Gastrocnemius medialis (tissue), 4 donors: ENCODE data around the gene TRIM14. TPM values are rescaled to one million over a fixed set of nuclear protein-coding genes. Genes with fewer than 3 reads are reported as not detected.

Experiments
- ATAC-seq, 2 donors: fragments of 150-250 bp; one replicate each; pipeline ENCODE4 v1.9.1; 2016
- DNase-seq, 2 donors: peaks; one replicate each; pipeline ENCODE4 v3.0.0-alpha.2; 2019
- H3K27ac ChIP-seq, 4 donors: fragments of 200-600 bp; sonication (generic); 1 replicate in 1 of 4; 2 replicates in 3 of 4; pipeline ENCODE4 v1.5.1; 2016 to 2018; ENCODE audit warnings: mild to moderate bottlenecking in 2 of 4, moderate library complexity in 1 of 4
- H3K27me3 ChIP-seq, 3 donors: fragments of 200-600 bp; sonication (generic) in 2 of 3; 1 replicate in 1 of 3; 2 replicates in 2 of 3; pipeline versions ENCODE4 v1.5.1 to v1.6.0; 2016 to 2019; ENCODE audit warnings: mild to moderate bottlenecking in 1 of 3, moderate library complexity in 1 of 3
- H3K36me3 ChIP-seq, 2 donors: fragments of 200-600 bp; sonication (generic) in 1 of 2; one replicate each; pipeline ENCODE4 v1.5.1; 2017 to 2018
- H3K4me1 ChIP-seq, 2 donors: fragments of 200-600 bp; sonication (generic) in 1 of 2; one replicate each; pipeline ENCODE4 v1.5.1; 2016 to 2017; ENCODE audit warnings: mild to moderate bottlenecking in 2 of 2
- H3K4me3 ChIP-seq, 4 donors: fragments of 200-600 bp; sonication (generic) in 3 of 4; 1 replicate in 1 of 4; 2 replicates in 3 of 4; pipeline ENCODE4 v1.5.1; 2016 to 2019; ENCODE audit warnings: mild to moderate bottlenecking in 2 of 4
- H3K9me3 ChIP-seq, 3 donors: fragments of 200-600 bp; sonication (generic) in 2 of 3; 1 replicate in 1 of 3; 2 replicates in 2 of 3; pipeline ENCODE4 v1.5.1; 2016 to 2019
- POLR2A ChIP-seq, 2 donors: fragments of 450-650 bp; IDR thresholded peaks; one replicate each; pipeline ENCODE4 v1.6.1; 2017; ENCODE audit warnings: antibody characterized with exemption in 2 of 2, mild to moderate bottlenecking in 2 of 2, moderate library complexity in 2 of 2
- in situ Hi-C, 4 donors: fragments of 200-750 bp; cut with MboI; loops; one replicate each; pipeline versions ENCODE4 v1.15.0 to v1.8.0; 2017; ENCODE audit warnings: low sequenced_read_pairs in 4 of 4
- intact Hi-C: fragments of 100-400 bp; cut with DNase I; formaldehyde crosslinking; loops from one replicate; pipeline ENCODE4 v1.15.1; 2023; ENCODE audit warnings: low total_unique reads
- total RNA-seq, 4 donors: library from RNA; depleted of rRNA; stranded (reverse); fragments of >200 nt; gene quantifications; one replicate each; pipeline versions ENCODE4 v1.1.0 to v1.2.3, GENCODE V29; 2016
- TF ChIP-seq, protein P1 (sequence below), 5 experiments: fragments of 450-650 bp in 3 of 5; fragments of 200-600 bp in 2 of 5; sonication (generic) in 2 of 5; IDR thresholded peaks in 4 of 5; conservative IDR thresholded peaks in 1 of 5; 1 replicate in 4 of 5; 2 replicates in 1 of 5; pipeline ENCODE4 v1.5.1; 2016 to 2019; ENCODE audit warnings: antibody characterized with exemption in 5 of 5, mild to moderate bottlenecking in 3 of 5, moderate library complexity in 3 of 5

The TRIM14 gene
- total RNA-seq, 4 donors from 2014 or later: 1.1 to 3.2 (median 1.3) TPM

DNA sequence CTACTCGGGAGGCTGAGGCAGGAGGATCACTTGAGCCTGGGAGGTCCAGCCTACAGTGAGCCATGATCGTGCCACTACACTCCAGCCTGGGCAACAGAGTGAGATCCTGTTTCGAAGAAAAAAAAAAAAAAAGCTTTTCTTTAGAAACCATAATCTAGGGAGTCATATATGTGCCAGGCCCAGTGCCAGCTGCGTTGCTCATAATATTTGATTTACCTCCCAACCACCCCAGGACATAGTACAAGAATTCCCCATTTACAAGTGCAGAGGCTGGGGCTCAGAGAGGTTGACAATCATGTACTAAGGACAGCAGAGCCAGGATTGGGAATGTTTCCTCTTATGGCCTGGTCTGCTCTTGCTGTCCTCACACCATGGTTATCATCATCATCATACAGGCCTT is 25.1 kb upstream of the TRIM14 start:
- Histone ChIP-seq H3K9me3 (no peaks in the 10 kb centered on the region), H3K4me3 (no peak overlapping the region), H3K27ac (no peak overlapping the region), H3K36me3 (no peaks in the 10 kb centered on the region), H3K27me3 (no peaks in the 10 kb centered on the region), H3K4me1 (no peaks in the 10 kb centered on the region)
- TF ChIP-seq, protein P1, sequence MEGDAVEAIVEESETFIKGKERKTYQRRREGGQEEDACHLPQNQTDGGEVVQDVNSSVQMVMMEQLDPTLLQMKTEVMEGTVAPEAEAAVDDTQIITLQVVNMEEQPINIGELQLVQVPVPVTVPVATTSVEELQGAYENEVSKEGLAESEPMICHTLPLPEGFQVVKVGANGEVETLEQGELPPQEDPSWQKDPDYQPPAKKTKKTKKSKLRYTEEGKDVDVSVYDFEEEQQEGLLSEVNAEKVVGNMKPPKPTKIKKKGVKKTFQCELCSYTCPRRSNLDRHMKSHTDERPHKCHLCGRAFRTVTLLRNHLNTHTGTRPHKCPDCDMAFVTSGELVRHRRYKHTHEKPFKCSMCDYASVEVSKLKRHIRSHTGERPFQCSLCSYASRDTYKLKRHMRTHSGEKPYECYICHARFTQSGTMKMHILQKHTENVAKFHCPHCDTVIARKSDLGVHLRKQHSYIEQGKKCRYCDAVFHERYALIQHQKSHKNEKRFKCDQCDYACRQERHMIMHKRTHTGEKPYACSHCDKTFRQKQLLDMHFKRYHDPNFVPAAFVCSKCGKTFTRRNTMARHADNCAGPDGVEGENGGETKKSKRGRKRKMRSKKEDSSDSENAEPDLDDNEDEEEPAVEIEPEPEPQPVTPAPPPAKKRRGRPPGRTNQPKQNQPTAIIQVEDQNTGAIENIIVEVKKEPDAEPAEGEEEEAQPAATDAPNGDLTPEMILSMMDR (IDR thresholded peaks at IDR 0.05 in 4 of 5, conservative IDR thresholded peaks at IDR 0.05 in 1 of 5): no peak
- no peak for TF ChIP-seq POLR2A (IDR thresholded peaks at IDR 0.05)
- DNase-seq (no peak), ATAC-seq (no peak)
- intact Hi-C loops: no loop called here
- in situ Hi-C loops: no loop called here

DNA sequence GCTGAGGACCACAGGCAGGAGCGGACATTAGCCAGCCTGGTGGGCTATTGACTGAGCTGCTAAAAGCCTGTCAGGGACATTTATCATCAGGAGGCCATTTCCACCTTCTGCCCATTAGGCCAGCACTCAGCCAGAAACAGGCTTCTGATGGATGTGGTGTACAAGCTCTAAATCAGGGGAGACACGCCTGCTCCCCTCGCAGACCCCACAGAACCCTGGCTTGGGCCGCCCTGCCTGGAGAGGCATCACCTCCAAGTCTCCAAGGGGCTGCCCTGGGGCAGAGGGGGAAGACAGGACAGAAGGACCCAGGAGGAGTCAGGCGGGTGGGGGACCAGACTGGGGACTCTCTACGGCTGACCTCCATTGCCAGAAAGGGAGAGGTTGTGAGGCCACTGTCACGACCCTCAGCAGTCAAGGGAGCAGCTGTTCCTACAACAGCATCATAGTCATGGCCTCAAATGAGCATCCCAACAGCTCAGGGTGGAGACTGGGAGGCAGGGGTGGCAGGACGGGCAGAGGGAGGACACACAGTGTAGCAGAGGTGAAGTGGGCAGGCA is 24.0 kb upstream of the TRIM14 start:
- H3K36me3 ChIP-seq: no peaks in the 10 kb centered on the region
- no peaks in the 10 kb centered on the region for H3K9me3 ChIP-seq
- intact Hi-C loops (no loop called here), in situ Hi-C loops (no loop called here)
- H3K27ac ChIP-seq: no peak overlapping the region
- no peak for TF ChIP-seq POLR2A (IDR thresholded peaks at IDR 0.05)
- TF ChIP-seq, protein P1 (IDR thresholded peaks at IDR 0.05 in 4 of 5, conservative IDR thresholded peaks at IDR 0.05 in 1 of 5): no peak
- no peak overlapping the region for H3K4me3 ChIP-seq
- no peaks in the 10 kb centered on the region for H3K27me3 ChIP-seq
- ATAC-seq: no peak
- H3K4me1 ChIP-seq: no peaks in the 10 kb centered on the region
- no peak for DNase-seq

DNA sequence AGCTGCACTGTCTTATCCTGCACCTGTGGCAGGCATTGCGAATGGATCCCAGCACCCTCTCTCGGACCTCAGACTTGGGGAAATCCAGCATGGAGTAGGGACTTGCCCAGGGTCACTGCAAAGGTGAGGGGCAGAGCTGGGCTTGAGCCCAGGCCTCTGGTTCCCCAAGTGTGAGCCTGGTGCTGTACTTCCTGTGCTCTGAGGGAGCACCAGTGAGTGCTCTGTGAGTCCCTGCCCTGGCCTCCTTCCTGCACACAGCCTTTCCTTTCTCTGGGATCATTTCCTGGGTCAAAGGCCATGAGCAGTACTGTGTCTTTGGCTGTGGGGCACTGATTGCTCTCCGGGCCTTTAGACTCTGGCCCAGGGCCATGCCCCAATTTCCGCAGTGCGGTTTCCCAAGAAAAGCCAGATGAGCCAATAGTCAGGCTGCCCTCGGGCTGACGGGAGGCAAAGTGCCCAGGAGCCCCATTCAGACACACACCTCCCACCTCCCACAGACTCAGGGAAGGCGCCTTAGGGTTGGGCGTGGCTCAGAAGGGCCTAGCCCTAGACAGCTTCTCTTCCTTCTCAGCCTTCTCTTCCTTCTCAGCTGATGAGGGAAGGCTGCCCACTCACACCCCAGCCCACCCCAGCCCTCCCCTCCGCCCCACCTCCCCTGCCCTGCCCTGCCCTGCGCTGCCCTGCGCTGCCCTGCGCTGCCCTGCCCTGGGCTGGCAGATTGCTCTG is 23.3 kb upstream of the TRIM14 start:
- H3K9me3 ChIP-seq: no peaks in the 10 kb centered on the region
- no peak overlapping the region for H3K27ac ChIP-seq
- DNase-seq (no peak), ATAC-seq (no peak)
- H3K4me1 ChIP-seq: no peaks in the 10 kb centered on the region
- intact Hi-C loops (no loop called here), in situ Hi-C loops (no loop called here)
- H3K4me3 ChIP-seq: no peak overlapping the region
- no peaks in the 10 kb centered on the region for H3K36me3 ChIP-seq
- no peaks in the 10 kb centered on the region for H3K27me3 ChIP-seq
- TF ChIP-seq, protein P1 (IDR thresholded peaks at IDR 0.05 in 4 of 5, conservative IDR thresholded peaks at IDR 0.05 in 1 of 5): no peak
- no peak for TF ChIP-seq POLR2A (IDR thresholded peaks at IDR 0.05)

DNA sequence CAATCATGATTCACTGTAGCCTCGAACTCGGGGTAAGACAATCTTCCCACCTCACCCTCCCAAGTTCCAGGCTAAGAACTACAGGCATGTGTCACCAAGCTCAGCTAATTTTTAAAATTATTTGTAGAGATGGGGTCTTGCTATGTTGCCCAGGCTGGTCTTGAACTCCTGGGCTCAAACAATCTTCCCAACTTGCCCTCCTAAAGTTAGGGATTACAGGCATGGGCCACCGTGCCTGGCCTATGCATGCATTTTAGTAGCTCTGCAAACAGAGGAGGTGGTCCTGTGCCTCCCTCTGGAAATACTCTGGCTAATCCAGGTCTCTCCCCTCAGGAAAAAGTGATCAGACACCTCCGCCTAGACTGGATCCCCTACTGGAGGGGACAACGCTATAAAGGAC is 21.5 kb upstream of the TRIM14 start:
- ATAC-seq (no peak), DNase-seq (no peak)
- Histone ChIP-seq H3K9me3 (no peaks in the 10 kb centered on the region), H3K36me3 (no peaks in the 10 kb centered on the region), H3K27me3 (no peaks in the 10 kb centered on the region), H3K4me3 (no peak overlapping the region), H3K27ac (no peak overlapping the region), H3K4me1 (no peaks in the 10 kb centered on the region)
- in situ Hi-C loops (no loop called here), intact Hi-C loops (no loop called here)
- TF ChIP-seq POLR2A (IDR thresholded peaks at IDR 0.05): no peak
- TF ChIP-seq, protein P1 (IDR thresholded peaks at IDR 0.05 in 4 of 5, conservative IDR thresholded peaks at IDR 0.05 in 1 of 5): no peak
